HepG2 (cell line): ENCODE data around the gene FAM131C. TPM values are rescaled to one million over a fixed set of nuclear protein-coding genes. Genes with fewer than 3 reads are reported as not detected.

Experiments
- ATAC-seq: fragments of 200-7000 bp; cut with Tn5 transposase; 3 replicates; pipeline ENCODE4 v1.9.1; 2020; ENCODE audit warnings: mild to moderate bottlenecking, moderate library complexity
- BruUV-seq: library from RNA; stranded (reverse); fragments of 400-500 nt; replicated peaks from 2 replicates; lab custom pipeline; 2021; lab: Mats Ljungman, UMichigan
- CTCF ChIA-PET: fragments of 300-600 bp; formaldehyde crosslinking; extraction: SDS; loops from one replicate; lab custom pipeline; 2021; ENCODE audit warnings: low total read pairs, inconsistent platforms, low intra/inter-chr PET ratio; lab: Yijun Ruan, JAX
- POLR2A ChIA-PET: fragments of 350-600 bp; sonication (Branson Sonifier 250); formaldehyde crosslinking; loops from one replicate; lab custom pipeline; 2020; ENCODE audit warnings: antibody characterized with exemption, inconsistent platforms; lab: Yijun Ruan, JAX
- DNase-seq: peaks from one replicate; pipeline ENCODE4 v3.0.0-alpha.2; 2015; ENCODE audit warnings: low spot score
- FAIRE-seq: peaks from 3 replicates; lab custom pipeline; 2011; peaks lifted over from hg19 to GRCh38; lab: Jason Lieb, UNC
- H2AFZ ChIP-seq: one replicate; pipeline ENCODE4 v1.6.1; 2011; ENCODE audit warnings: low read length, inconsistent platforms
- H3K27ac ChIP-seq: fragments of 300-600 bp; 3 replicates; pipeline ENCODE4 v1.8.0; 2011; ENCODE audit warnings: mixed run types, mild to moderate bottlenecking, mixed read lengths, low read length, inconsistent platforms; ENCODE audit not compliant: insufficient read depth; ENCODE audit errors: extremely low read length
- H3K27me3 ChIP-seq, 2 experiments: fragments of 200-600 bp in 1 of 2; 2 replicates in 1 of 2; 3 replicates in 1 of 2; pipeline versions ENCODE4 v1.6.0 to v1.8.0; 2011; ENCODE audit warnings: low read length in 2 of 2, mild to moderate bottlenecking in 2 of 2, moderate library complexity in 2 of 2, inconsistent platforms in 1 of 2; ENCODE audit not compliant: insufficient read depth in 2 of 2, control insufficient read depth in 1 of 2
- H3K36me3 ChIP-seq, 2 experiments: fragments of 200-600 bp in 1 of 2; replicated peaks in 1 of 2; 2 replicates in 1 of 2; 3 replicates in 1 of 2; pipeline versions ENCODE4 v1.5.1 to v1.8.0; 2011; ENCODE audit warnings: low read length in 2 of 2, inconsistent platforms in 1 of 2; ENCODE audit not compliant: insufficient read depth in 2 of 2, control insufficient read depth in 1 of 2
- H3K4me1 ChIP-seq: 2 replicates; pipeline ENCODE4 v1.5.1; 2012; ENCODE audit warnings: low read length, inconsistent platforms; ENCODE audit not compliant: insufficient read depth
- H3K4me2 ChIP-seq: 2 replicates; pipeline ENCODE4 v1.6.0; 2011; ENCODE audit warnings: low read depth, low read length, inconsistent platforms
- H3K4me3 ChIP-seq, 3 experiments: fragments of 200-600 bp in 1 of 3; sonication (generic), shearing (Covaris generic) in 1 of 3; replicated peaks in 1 of 3; 2 replicates each; pipeline ENCODE4 v1.5.1; 2011 to 2016; ENCODE audit warnings: low read length in 3 of 3, inconsistent platforms in 2 of 3, low read depth in 2 of 3, mild to moderate bottlenecking in 2 of 3, control low read depth in 1 of 3, mixed read lengths in 1 of 3; ENCODE audit not compliant: insufficient read depth in 1 of 3
- H3K79me2 ChIP-seq: one replicate; pipeline ENCODE4 v1.6.1; 2011; ENCODE audit warnings: low read length, inconsistent platforms; ENCODE audit not compliant: insufficient read depth
- H3K9ac ChIP-seq: 2 replicates; pipeline ENCODE4 v1.6.0; 2011; ENCODE audit warnings: mild to moderate bottlenecking, low read depth, low read length, inconsistent platforms; ENCODE audit not compliant: insufficient read depth
- H3K9me3 ChIP-seq: 2 replicates; pipeline ENCODE4 v1.5.1; 2012; ENCODE audit warnings: mild to moderate bottlenecking, low read length
- H4K20me1 ChIP-seq: 2 replicates; pipeline ENCODE4 v1.6.0; 2011; ENCODE audit warnings: inconsistent platforms, mild to moderate bottlenecking, low read length, moderate library complexity; ENCODE audit not compliant: insufficient read depth
- HNRNPH1 ChIP-seq: fragments of 200-400 bp; formaldehyde crosslinking; optimal IDR thresholded peaks from 2 replicates; pipeline ENCODE3; 2017; ENCODE audit warnings: mild to moderate bottlenecking, low read depth, low read length
- KDM5A ChIP-seq: fragments of 200-600 bp; sonication (generic); IDR thresholded peaks from 2 replicates; pipeline ENCODE4 v1.7.0; 2018; ENCODE audit warnings: antibody characterized with exemption, mild to moderate bottlenecking, low read length, borderline replicate concordance
- MAZ ChIP-seq, 2 experiments: sonication (generic) in 1 of 2; formaldehyde crosslinking in 1 of 2; IDR thresholded peaks; 2 replicates each; pipeline versions ENCODE4 v1.5.0 to v1.6.1; 2012 to 2020; ENCODE audit warnings: low read depth in 2 of 2, mild to moderate bottlenecking in 2 of 2, borderline replicate concordance in 1 of 2, improper control_type of control experiment in 1 of 2, low read length in 1 of 2, missing genetic modification reagents in 1 of 2, moderate library complexity in 1 of 2
- NR3C1 ChIP-seq: sonication (generic); formaldehyde crosslinking; IDR thresholded peaks from 2 replicates; pipeline ENCODE4 v1.4.0; 2020; ENCODE audit warnings: missing genetic modification reagents
- SIN3A ChIP-seq: IDR thresholded peaks from 2 replicates; pipeline ENCODE4 v1.6.1; 2011; ENCODE audit warnings: low read depth, mild to moderate bottlenecking, control low read depth, low read length, borderline replicate concordance
- TOPORS ChIP-seq: sonication (generic); formaldehyde crosslinking; IDR thresholded peaks from 2 replicates; pipeline ENCODE4 v1.8.0; 2023; ENCODE audit warnings: mild to moderate bottlenecking, missing genetic modification reagents
- XRCC5 ChIP-seq: fragments of 200-400 bp; formaldehyde crosslinking; optimal IDR thresholded peaks from 2 replicates; pipeline ENCODE3; 2017; ENCODE audit warnings: mild to moderate bottlenecking, low read length
- ZBTB1 ChIP-seq: sonication (generic); formaldehyde crosslinking; IDR thresholded peaks from 2 replicates; pipeline ENCODE4 v1.4.0; 2020; ENCODE audit warnings: missing genetic modification reagents, borderline replicate concordance
- ZFAT ChIP-seq: sonication (generic); formaldehyde crosslinking; conservative IDR thresholded peaks from 2 replicates; pipeline ENCODE4 v1.8.1; 2023; ENCODE audit warnings: missing genetic modification reagents, inconsistent platforms
- ZMAT5 ChIP-seq: sonication (generic); formaldehyde crosslinking; IDR thresholded peaks from 2 replicates; pipeline ENCODE4 v1.5.0; 2020; ENCODE audit warnings: mild to moderate bottlenecking, low read depth, missing genetic modification reagents, borderline replicate concordance
- ZNF768 ChIP-seq: sonication (generic); formaldehyde crosslinking; IDR thresholded peaks from 2 replicates; pipeline ENCODE4 v1.4.0; 2020; ENCODE audit warnings: missing genetic modification reagents
- ZSCAN31 ChIP-seq: sonication (generic); formaldehyde crosslinking; IDR thresholded peaks from 2 replicates; pipeline ENCODE4 v1.5.0; 2020; ENCODE audit warnings: low read depth, mild to moderate bottlenecking, missing genetic modification reagents
- ZSCAN9 ChIP-seq: IDR thresholded peaks from 2 replicates; pipeline ENCODE4 v1.6.1; 2016; ENCODE audit warnings: borderline replicate concordance
- WGBS: methylation state at CpG from one replicate; pipeline ENCODE4 v1.1.6; 2017; ENCODE audit warnings: low lambda C conversion rate; 5-methylcytosine and 5-hydroxymethylcytosine counted together
- in situ Hi-C: cut with HindIII; loops from 2 replicates; pipeline ENCODE4 v1.10.0; 2017; ENCODE audit warnings: low pct_unique_long_range_greater_than_20kb; ENCODE audit not compliant: extremely low pct_ligation_motif_present
- intact Hi-C: fragments of 100-400 bp; cut with micrococcal nuclease; formaldehyde crosslinking; loops from one replicate; pipeline ENCODE4 v1.10.0; 2022; ENCODE audit not compliant: unreplicated experiment
- polyA plus RNA-seq, 8 experiments: library from polyadenylated mRNA; depleted of rRNA in 3 of 8; stranded (reverse) in 7 of 8; unstranded in 1 of 8; fragments of >200 nt; fragmentation: Illumina TruSeq in 4 of 8; extraction: Trizol in 4 of 8; gene quantifications; 2 replicates each; pipeline versions ENCODE4 v1.2.1 to v1.2.3, GENCODE V29; 2011 to 2016; ENCODE audit warnings: low read depth in 4 of 8, missing spikeins in 1 of 8, mixed read lengths in 1 of 8; ENCODE audit not compliant: insufficient read depth in 1 of 8
- total RNA-seq, 5 experiments: library from RNA; depleted of rRNA; stranded (reverse); fragments of >200 nt; fragmentation: Illumina TruSeq; extraction: Trizol; gene quantifications; 2 replicates each; pipeline ENCODE4 v1.2.3, GENCODE V29; 2016; ENCODE audit warnings: low read depth in 1 of 5
- TF ChIP-seq, protein P1 (sequence below): sonication (generic); formaldehyde crosslinking; IDR thresholded peaks from 2 replicates; pipeline ENCODE4 v1.4.0; 2020; ENCODE audit warnings: missing genetic modification reagents, borderline replicate concordance

The FAM131C gene
- total and polyA plus RNA-seq, 2 of the 13 experiments (the other 11 are each of a cell fraction or from before 2014, with no cell fraction given): 0.07 TPM; not detected in 1

GRCh38 chr1:16110456-16110855 lies 37.0 kb upstream of the FAM131C start:
- no TSS peak for BruUV-seq
- Histone ChIP-seq H3K9me3 (peaks cover 9% of the 10 kb centered on the region), H3K27me3 (peaks cover 5 to 20% of the 10 kb centered on the region in 2 experiments; a peak in 4 of 5 replicates), H3K9ac (no peak overlapping the region), H3K4me1 (peaks cover 55% of the 10 kb centered on the region), H3K4me2 (no peak overlapping the region), H2AFZ (no peak overlapping the region), H3K27ac (no peak overlapping the region), H4K20me1 (no peaks in the 10 kb centered on the region), H3K4me3 (no peak overlapping the region), H3K36me3 (no peaks in the 10 kb centered on the region), H3K79me2 (no peaks in the 10 kb centered on the region)
- DNase-seq (no peak), ATAC-seq (no peak), FAIRE-seq (no peak)
- in situ Hi-C loops: no loop called here
- intact Hi-C loops: no loop called here
- TF ChIP-seq, protein P1, sequence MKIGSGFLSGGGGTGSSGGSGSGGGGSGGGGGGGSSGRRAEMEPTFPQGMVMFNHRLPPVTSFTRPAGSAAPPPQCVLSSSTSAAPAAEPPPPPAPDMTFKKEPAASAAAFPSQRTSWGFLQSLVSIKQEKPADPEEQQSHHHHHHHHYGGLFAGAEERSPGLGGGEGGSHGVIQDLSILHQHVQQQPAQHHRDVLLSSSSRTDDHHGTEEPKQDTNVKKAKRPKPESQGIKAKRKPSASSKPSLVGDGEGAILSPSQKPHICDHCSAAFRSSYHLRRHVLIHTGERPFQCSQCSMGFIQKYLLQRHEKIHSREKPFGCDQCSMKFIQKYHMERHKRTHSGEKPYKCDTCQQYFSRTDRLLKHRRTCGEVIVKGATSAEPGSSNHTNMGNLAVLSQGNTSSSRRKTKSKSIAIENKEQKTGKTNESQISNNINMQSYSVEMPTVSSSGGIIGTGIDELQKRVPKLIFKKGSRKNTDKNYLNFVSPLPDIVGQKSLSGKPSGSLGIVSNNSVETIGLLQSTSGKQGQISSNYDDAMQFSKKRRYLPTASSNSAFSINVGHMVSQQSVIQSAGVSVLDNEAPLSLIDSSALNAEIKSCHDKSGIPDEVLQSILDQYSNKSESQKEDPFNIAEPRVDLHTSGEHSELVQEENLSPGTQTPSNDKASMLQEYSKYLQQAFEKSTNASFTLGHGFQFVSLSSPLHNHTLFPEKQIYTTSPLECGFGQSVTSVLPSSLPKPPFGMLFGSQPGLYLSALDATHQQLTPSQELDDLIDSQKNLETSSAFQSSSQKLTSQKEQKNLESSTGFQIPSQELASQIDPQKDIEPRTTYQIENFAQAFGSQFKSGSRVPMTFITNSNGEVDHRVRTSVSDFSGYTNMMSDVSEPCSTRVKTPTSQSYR: no peak
- TF ChIP-seq TOPORS (CRISPR knock-in tag): no peak
- TF ChIP-seq ZMAT5: no peak
- TF ChIP-seq SIN3A: no peak
- WGBS: 46% methylated on average over 6 of the region's 6 CpGs
- POLR2A ChIA-PET: interaction anchor here (1.3 kb wide), 1 partner anchor 72 kb away, joined by 3 read pairs; no protein-coding TSS in a partner anchor
- CTCF ChIA-PET: no interaction called here

DNA sequence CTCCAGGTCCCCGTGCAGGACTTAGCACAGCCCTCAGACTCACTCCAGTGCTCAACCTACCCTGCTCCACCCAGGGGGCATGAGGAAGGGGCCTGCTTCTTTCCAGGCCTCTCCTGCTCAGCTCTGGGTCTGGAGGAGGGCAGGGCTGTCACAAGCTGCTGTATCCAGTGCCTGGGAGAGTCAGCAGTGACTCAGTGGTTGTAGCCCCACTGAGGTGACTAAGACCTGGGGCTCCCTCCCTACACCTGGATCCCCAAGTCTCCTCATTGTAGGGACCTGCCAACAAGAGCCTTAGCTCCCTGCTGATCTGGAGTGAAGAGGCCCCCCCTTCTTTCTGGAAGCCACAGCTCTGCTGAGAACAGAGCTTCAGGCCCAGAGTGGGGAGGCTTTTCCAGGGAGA lies 36.1 kb upstream of the FAM131C start:
- intact Hi-C loops: no loop called here
- no peak overlapping the region for H3K4me3 ChIP-seq
- H4K20me1 ChIP-seq: no peaks in the 10 kb centered on the region
- in situ Hi-C loops: no loop called here
- FAIRE-seq (no peak), DNase-seq (no peak), ATAC-seq (no peak)
- no peaks in the 10 kb centered on the region for H3K36me3 ChIP-seq
- ChIA-PET POLR2A (interaction anchor here (1.3 kb wide), 1 partner anchor 73 kb away, joined by 3 read pairs; no protein-coding TSS in a partner anchor), CTCF (no interaction called here)
- no peak overlapping the region for H3K27ac ChIP-seq
- H3K27me3 ChIP-seq: peaks cover 5 to 20% of the 10 kb centered on the region in 2 experiments; a peak in 4 of 5 replicates
- peaks cover 46% of the 10 kb centered on the region for H3K4me1 ChIP-seq
- no peaks in the 10 kb centered on the region for H3K79me2 ChIP-seq
- no peak overlapping the region for H2AFZ ChIP-seq
- H3K9me3 ChIP-seq: peaks cover 9% of the 10 kb centered on the region
- H3K4me2 ChIP-seq: no peak overlapping the region
- BruUV-seq: no TSS peak
- WGBS: 0% methylated on average over 1 of the region's 1 CpG
- H3K9ac ChIP-seq: no peak overlapping the region
- TF ChIP-seq MAZ (IDR thresholded peaks at IDR 0.05; ENCODE audit: borderline replicate concordance, low read depth, low read length) (no peak), MAZ (CRISPR knock-in tag; IDR thresholded peaks at IDR 0.05; ENCODE audit: low read depth) (no peak), ZSCAN31 (CRISPR knock-in tag) (no peak), ZBTB1 (CRISPR knock-in tag) (no peak), KDM5A (no peak), NR3C1 (no peak), ZFAT (CRISPR knock-in tag) (no peak), ZNF768 (CRISPR knock-in tag) (no peak), XRCC5 (no peak), ZSCAN9 (CRISPR knock-in tag) (no peak), HNRNPH1 (no peak)
